Putamen (tissue), 1 donor: Measurements from ENCODE around the gene CHAC2.
"Not testable (repeated sequence)": the region's sequence is repeated elsewhere in the genome, so short reads cannot be mapped to it uniquely, and the experiment has no call there.

Source experiments
- DNase-seq: peaks from one replicate; pipeline ENCODE4 v3.0.0-alpha.2; 2016; ENCODE audit warnings: low spot score

The CHAC2 gene

GRCh38 chr2:53778536-53779162, 11.0 kb downstream of the CHAC2 start:
- no peak for DNase-seq

GRCh38 chr2:53780056-53780455, 12.5 kb downstream of the CHAC2 start:
- DNase-seq, result no peak

GRCh38 chr2:53782676-53783075, 15.1 kb downstream of the CHAC2 start:
- DNase-seq, result no peak

- no peak for DNase-seq
Observed at GRCh38 chr2:53784436-53784835, 16.8 kb downstream of the CHAC2 start.

- no peak for DNase-seq
Observed at GRCh38 chr2:53785366-53785765, 17.8 kb downstream of the CHAC2 start.

GRCh38 chr2:53786352-53786704, 18.7 kb downstream of the CHAC2 start:
- peak; percentile 15 for DNase-seq

- DNase-seq, result peak; percentile 88
Observed at GRCh38 chr2:53786705-53787613, 19.4 kb downstream of the CHAC2 start, which contains the start of the genes ASB3 and ERLEC1. ASB3 (minus strand) TSS chr2:53786953; CDS start chr2:53765572, 21,381 bp downstream. ERLEC1 (plus strand) TSS chr2:53787044; CDS start chr2:53787211, 167 bp downstream.

GRCh38 chr2:53787614-53788289, 20.1 kb downstream of the CHAC2 start:
- DNase-seq, result no peak

GRCh38 chr2:53793261-53793660, 25.7 kb downstream of the CHAC2 start:
- DNase-seq, result no peak

- no peak for DNase-seq
Observed at GRCh38 chr2:53793821-53794220, 26.2 kb downstream of the CHAC2 start.

GRCh38 chr2:53801547-53801946, 33.9 kb downstream of the CHAC2 start:
- DNase-seq, result no peak

GRCh38 chr2:53802617-53803151, 35.1 kb downstream of the CHAC2 start:
- no peak for DNase-seq

- no peak for DNase-seq
Observed at GRCh38 chr2:53811601-53812000, 44.0 kb downstream of the CHAC2 start.

- DNase-seq, result peak; percentile 7
Observed at GRCh38 chr2:53813151-53813550, 45.5 kb downstream of the CHAC2 start.

- no peak for DNase-seq
Observed at GRCh38 chr2:53818854-53819435, 51.3 kb downstream of the CHAC2 start.

GRCh38 chr2:53819634-53820033, 52.0 kb downstream of the CHAC2 start:
- DNase-seq, result no peak

GRCh38 chr2:53820048-53820447, 52.4 kb downstream of the CHAC2 start:
- no peak for DNase-seq

GRCh38 chr2:53820711-53821110, 53.1 kb downstream of the CHAC2 start:
- no peak for DNase-seq

- no peak for DNase-seq
Observed at GRCh38 chr2:53821810-53822209, 54.2 kb downstream of the CHAC2 start.

- not testable (repeated sequence) for DNase-seq
Observed at GRCh38 chr2:53823639-53824038, 56.0 kb downstream of the CHAC2 start.
